Stimulated activated CD8-positive, alpha-beta memory T cell treated with anti-CD3 and anti-CD28 coated beads, Interleukin-2, amount 100 ng/mL, for 48 hours (primary cell): ENCODE measurements around the gene GLTPD2.
A peak's percentile ranks its signal among the peaks of the same experiment; 100 is the strongest.
"Not testable (repeated sequence)": the region's sequence is repeated elsewhere in the genome, so short reads cannot be mapped to it uniquely, and the experiment has no call there.

ENCODE experiments used
- DNase-seq, 2 donors: peaks; one replicate each; pipeline ENCODE4 v3.0.0-alpha.2; 2020; ENCODE audit warnings: low read depth in 2 of 2

GLTPD2 gene

GRCh38 chr17:4807605-4808377 lies 19.0 kb downstream of the GLTPD2 start:
- DNase-seq = no peak

DNA sequence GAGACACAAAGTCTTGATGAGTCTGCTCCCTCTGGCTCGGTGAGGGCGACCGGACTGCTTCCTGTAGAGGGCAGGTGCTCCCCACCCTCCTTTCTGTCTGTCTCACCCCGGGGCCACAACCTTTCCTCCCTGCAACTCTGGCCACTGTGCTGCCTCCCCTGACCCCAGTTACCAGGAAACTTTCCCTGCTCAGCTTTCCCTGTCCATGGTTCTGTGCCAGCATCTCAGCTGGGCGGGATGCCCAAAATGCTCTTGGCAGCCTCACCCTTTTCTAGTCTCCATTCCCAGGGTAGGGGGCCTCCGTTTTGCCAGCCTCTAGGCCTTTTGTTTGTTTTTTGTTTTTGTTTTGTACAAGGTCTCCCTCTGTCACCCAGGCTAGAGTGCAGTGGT lies 19.6 kb downstream of the GLTPD2 start:
- DNase-seq = no peak

GRCh38 chr17:4810696-4811290 lies 22.0 kb downstream of the GLTPD2 start:
- DNase-seq = no peak

DNA sequence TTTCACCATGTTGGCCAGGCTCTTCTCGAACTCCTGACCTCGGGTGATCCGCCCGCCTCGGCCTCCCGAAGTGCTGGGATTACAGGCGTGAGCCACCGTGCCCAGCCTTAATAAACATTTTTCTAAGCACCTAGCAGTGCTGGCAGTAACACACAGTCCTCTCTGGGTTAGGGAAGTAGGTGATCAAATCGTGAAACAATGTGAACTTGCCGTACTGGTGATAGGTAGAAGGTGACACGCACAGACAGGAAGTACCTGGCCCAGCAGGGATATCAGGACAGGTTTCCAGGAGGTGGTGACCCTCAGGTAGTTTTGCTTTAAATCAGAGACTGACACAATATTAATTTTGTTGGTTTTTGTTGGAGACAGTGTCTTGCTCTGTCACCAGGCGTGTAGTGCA lies 22.7 kb downstream of the GLTPD2 start:
- DNase-seq = no peak

GRCh38 chr17:4812690-4813089 lies 23.9 kb downstream of the GLTPD2 start:
- no peak for DNase-seq

DNA sequence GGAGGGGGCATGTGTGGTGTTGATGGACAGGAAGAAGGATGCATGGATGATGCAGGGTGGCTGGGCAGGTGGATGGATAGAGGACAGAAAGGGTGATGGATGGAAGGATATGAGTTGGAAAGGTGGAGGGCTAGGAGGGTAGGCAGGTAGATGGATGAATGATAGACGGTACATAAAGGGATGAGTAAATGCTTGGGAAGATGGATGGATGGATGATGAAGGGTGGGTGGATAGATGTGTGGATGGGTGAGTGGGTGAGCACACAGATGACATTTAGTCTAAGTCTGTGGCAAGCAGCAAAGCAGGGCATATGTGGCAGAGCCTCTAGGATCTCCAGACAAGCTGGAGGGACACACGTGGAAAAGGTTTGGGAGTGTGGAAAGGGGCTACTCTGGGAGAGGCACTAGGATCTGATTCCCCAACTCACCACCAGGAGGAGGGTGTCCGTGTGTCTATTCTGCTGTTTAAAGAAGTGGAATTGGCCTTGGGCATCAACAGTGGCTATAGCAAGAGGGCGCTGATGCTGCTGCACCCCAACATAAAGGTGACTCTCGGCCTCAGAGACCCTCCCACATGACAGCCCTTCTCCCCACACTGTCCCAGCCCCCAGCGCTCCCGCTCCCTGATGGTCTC lies 26.4 kb downstream of the GLTPD2 start:
- DNase-seq = no peak

DNA sequence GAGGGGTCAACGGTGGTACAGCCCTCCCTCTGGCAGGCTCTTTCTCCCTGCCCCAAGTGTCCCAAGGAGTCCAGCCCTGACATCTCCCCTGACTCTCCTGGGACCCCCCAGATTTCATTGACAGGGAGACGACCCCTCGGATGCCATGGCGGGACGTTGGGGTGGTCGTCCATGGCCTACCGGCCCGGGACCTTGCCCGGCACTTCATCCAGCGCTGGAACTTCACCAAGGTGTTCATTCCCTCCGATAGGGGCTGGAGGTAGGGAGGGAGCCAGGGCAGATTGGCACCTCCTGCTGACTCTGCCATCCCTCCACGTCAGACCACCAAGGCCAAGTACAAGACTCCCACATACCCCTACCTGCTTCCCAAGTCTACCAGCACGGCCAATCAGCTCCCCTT lies 28.1 kb downstream of the GLTPD2 start:
- DNase-seq = no peak

DNA sequence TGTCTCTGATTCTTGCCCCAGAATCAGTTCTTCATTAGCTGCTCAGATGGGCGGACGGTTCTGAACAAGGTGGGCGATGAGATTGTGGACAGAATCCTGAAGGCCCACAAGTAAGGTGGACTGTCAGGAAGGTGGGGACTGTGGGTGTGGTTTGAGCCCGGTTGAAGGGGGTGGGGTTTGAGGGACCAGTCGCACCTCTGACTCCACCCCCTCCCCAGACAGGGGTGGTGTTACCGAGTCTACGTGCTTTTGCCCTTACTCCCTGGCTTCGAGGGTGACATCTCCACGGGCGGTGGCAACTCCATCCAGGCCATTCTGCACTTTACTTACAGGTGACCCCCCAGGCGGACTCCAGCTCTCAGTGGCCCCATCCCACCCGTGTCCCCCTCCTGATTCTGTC lies 29.5 kb downstream of the GLTPD2 start:
- DNase-seq = no peak

DNA sequence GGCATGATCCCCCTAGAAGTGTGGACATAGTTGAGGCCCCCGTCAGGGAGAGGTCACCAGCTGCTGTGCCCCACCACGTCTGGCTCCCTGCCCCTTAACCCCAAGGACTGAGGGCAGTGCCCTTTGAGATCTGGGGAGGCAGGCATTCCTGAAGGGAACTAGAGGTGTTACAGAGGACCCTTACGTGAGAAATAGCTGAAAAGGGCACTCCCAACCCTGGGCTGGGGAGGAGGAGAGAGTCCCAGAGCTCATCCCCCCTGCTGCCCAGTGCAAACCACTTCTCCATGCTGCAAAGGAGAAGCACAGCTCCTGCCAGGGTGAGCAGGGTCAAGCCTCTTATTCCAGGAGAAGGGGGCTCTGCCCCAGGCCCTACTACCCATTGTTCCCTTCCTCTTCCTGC lies 34.1 kb downstream of the GLTPD2 start:
- no peak for DNase-seq

DNA sequence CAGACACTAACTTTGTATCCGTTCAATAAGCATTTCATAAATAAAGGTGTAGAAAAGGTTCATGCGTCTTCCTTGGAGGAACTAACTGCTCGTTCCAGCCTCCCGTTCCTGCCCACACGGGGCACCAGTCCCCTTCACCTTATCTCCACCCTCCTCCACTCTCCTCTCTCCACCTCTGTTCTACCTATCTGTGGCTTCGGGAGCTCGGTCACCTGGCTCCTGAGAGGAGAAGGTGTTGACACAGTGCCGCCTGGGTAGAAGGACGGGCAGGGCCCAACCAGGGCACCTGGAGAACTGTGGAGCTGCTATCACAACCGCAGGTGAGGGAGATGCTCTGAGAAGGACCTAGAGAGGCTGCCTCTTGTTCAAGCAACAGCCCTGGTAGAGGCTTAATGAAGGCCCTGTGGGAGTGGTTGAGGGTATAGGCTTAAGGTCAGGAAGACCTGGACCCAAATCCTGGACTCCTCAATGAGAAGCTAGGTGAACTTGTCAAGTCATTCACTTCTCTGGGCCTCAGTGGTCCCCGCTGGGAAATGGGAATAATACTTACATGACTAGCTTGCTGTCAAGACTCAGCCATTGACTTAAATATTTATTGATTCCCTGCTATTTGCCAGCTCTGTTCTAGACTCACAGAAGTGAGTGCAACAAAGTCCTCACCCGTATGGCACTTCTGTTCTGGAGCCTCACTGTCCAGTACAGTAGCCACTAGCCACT lies 34.8 kb downstream of the GLTPD2 start:
- no peak for DNase-seq

- no peak for DNase-seq
These were observed 38.6 kb downstream of the GLTPD2 start for GRCh38 chr17:4827399-4827798.

DNA sequence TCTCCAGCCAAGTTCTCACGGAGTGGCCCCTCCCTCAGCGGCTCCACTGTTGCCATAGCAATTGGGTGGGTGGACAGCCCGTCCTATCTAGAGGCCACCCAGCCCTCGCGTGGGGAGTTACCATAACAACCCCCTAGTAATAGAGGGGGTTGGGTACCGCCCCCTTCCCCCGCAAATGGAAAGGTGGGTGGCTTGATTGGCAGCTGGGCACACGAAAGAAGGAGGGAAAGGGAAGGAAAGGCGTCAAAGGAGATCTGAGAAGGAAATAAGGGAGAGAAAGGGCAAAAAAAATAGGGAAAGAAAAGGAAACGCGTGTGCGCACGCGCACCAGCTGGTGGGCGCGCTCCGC lies 44.0 kb downstream of the GLTPD2 start:
- DNase-seq = not testable (repeated sequence)

- peak; percentile 81 to 82 for DNase-seq
These were observed 44.6 kb downstream of the GLTPD2 start, which contains the start of gene MINK1 for GRCh38 chr17:4833178-4833940. TSS of gene MINK1 (plus strand) at chr17:4833340. CDS start at chr17:4833584, 244 bp downstream.

DNA sequence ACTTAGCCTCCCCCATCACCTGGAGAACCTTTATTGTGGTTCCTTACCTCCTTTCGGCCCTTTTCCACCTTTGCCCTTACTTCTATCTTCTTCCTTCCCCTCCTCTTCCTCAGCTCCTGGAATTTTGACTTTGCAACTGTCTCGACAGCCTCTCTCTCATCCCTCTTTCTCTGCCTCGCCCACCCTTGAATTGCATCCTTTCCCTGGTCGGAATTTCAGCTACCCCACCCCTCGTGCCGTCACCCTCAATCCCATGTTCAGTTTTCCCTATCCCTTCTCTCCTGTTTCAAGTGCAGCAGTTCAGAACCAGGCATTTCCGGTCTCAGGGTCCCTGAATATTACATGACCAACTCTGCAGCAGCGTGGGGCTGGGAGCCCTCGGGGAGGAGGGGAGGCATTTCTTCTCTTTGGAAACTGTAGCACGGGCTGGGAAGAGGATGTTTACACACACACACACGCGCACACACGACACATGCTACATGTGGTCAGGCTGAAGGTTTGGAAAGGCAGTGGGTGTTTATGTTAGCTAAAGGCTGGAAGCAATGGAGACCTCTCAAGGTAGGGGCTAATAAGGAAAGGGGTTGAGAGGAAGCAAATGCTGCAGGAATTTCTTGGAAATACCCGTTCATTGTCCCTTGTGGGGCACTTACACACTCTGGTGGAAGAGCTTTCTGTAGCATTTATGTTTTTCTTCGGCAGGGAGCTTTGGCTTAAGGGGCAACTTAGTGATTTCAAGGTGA lies 45.3 kb downstream of the GLTPD2 start:
- no peak for DNase-seq

GRCh38 chr17:4834681-4835020 lies 45.9 kb downstream of the GLTPD2 start:
- no peak for DNase-seq

DNA sequence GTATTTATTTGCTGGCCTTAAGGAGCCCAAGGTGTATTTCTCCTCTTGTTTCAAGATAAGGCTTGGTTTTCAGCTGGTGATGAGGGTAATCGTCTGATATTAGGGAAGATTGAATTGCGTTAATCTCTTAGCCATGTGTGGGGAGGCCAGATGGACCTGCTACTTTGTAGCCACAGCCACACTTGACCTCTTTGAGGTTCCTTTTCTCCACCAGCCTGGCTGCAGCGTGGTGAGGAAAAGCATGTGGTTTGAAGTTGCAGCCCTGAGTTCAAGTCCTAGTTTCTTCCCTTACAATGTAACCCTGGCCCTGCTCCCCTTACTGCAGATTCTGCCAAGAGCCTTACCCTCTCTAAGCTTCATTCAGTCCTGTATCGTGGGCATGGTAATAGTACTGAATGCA lies 47.5 kb downstream of the GLTPD2 start:
- DNase-seq = no peak

DNA sequence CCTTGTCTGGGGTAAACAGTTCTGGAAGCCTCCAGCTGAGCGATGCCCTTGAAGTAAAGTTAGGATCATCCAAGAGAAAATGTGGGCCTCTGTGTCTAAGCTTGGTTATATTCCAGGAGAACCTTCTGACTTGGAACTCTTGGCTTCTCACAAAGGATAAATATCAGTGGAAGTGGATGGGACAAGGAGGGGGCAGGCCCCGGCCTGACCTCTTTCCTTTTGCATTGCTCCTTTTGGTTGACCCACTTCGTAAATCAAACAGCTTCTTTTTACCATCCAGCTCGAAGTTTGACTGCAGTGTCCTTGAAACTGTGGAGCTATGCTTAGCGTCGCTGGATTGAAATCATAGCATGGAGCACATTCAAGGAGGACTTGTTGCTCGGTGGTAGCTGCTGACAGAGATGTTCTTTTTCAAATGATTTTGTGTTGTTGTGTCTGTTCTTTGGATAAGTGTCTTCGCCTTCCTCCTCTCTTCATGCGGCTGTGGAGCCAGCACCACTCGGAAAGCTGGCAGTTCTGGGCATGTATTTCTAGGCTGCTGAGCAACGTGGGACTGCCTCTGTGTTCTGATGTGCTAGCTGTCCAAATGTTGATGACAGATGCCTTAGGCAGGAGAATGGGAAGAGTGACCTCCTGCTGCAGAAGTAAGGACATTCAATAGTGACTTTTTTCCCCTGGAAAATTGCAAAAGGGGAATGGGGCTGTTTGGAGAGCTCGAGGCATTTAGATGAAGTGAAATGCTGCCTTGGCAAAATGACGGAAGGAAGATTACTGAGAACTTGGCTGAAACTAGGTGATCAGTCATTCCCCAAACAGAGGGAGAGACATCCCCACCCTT lies 48.9 kb downstream of the GLTPD2 start:
- DNase-seq = no peak

DNA sequence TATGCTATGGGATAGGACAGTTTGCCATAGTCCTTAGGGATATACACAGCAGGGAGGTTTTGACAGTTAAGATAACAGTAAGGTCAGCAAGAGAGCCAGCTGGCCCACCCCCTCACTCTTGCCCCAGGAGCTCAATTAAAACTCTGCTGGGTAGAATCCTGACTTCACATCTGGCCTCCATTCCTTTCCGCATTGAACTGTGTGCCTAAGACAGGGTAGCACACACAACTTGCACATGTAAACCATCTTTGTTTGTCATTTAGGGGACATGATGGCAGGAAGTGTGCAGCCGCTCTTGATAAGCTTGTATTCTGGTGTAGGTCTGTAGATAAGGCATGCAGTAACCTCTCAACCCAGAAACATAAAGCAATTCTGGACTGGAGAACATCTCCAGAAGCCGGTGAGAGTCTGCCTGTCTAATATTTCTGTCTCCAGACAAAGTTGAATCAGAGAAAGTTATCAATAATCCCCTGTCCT lies 49.6 kb downstream of the GLTPD2 start:
- no peak for DNase-seq

GRCh38 chr17:4839221-4839620 lies 50.5 kb downstream of the GLTPD2 start:
- no peak for DNase-seq
